SK-N-SH treated with all-trans-retinoic acid at 6 μM for 48 hours (cell line): ENCODE measurements around the gene STARD3.

Source experiments
- ATAC-seq: fragments of 200-7000 bp; cut with Tn5 transposase; 3 replicates; pipeline ENCODE4 v1.9.1; 2020; ENCODE audit warnings: mild to moderate bottlenecking, moderate library complexity
- ARNTL ChIP-seq: fragments of 450-650 bp; formaldehyde crosslinking; IDR thresholded peaks from 2 replicates; pipeline ENCODE4 v1.5.0; 2020; ENCODE audit warnings: low read depth, mild to moderate bottlenecking, moderate library complexity, borderline replicate concordance
- BACH2 ChIP-seq: fragments of 250-450 bp; sonication (Bioruptor Pico); IDR thresholded peaks from 2 replicates; pipeline ENCODE4 v1.9.0; 2021; ENCODE audit warnings: mild to moderate bottlenecking, borderline replicate concordance
- CREB5 ChIP-seq: fragments of 250-450 bp; sonication (Bioruptor Pico); IDR thresholded peaks from 2 replicates; pipeline ENCODE4 v1.5.1; 2020; ENCODE audit warnings: low read depth, mild to moderate bottlenecking, moderate library complexity
- CSRNP3 ChIP-seq: fragments of 250-450 bp; sonication (Bioruptor Pico); IDR thresholded peaks from 2 replicates; pipeline ENCODE4 v1.5.1; 2021; ENCODE audit warnings: mild to moderate bottlenecking, moderate library complexity
- ESRRG ChIP-seq: fragments of 250-450 bp; sonication (Bioruptor Pico); IDR thresholded peaks from 2 replicates; pipeline ENCODE4 v1.6.1; 2021; ENCODE audit warnings: mild to moderate bottlenecking
- GLIS3 ChIP-seq: fragments of 250-450 bp; sonication (Bioruptor Pico); IDR thresholded peaks from 2 replicates; pipeline ENCODE4 v1.5.0; 2020; ENCODE audit warnings: mild to moderate bottlenecking, moderate library complexity
- ISL1 ChIP-seq: fragments of 250-450 bp; sonication (Bioruptor Pico); IDR thresholded peaks from 2 replicates; pipeline ENCODE4 v2.1.2; 2022; ENCODE audit warnings: mild to moderate bottlenecking, moderate library complexity
- OSR1 ChIP-seq: fragments of 250-450 bp; sonication (Bioruptor Pico); IDR thresholded peaks from 2 replicates; pipeline ENCODE4 v1.8.0; 2022; ENCODE audit warnings: moderate library complexity, mild to moderate bottlenecking, inconsistent platforms
- PATZ1 ChIP-seq: fragments of 250-450 bp; sonication (Bioruptor Pico); IDR thresholded peaks from 2 replicates; pipeline ENCODE4 v1.8.0; 2020; ENCODE audit warnings: mild to moderate bottlenecking, moderate library complexity, borderline replicate concordance
- POU6F1 ChIP-seq: fragments of 250-450 bp; sonication (Bioruptor Pico); IDR thresholded peaks from 2 replicates; pipeline ENCODE4 v1.8.0; 2021; ENCODE audit warnings: low read depth, mild to moderate bottlenecking, moderate library complexity, borderline replicate concordance
- PPARA ChIP-seq: fragments of 250-450 bp; sonication (Bioruptor Pico); IDR thresholded peaks from 2 replicates; pipeline ENCODE4 v1.5.0; 2020; ENCODE audit warnings: mild to moderate bottlenecking, borderline replicate concordance
- RARB ChIP-seq: fragments of 250-450 bp; sonication (Bioruptor Pico); IDR thresholded peaks from 2 replicates; pipeline ENCODE4 v1.8.0; 2021; ENCODE audit warnings: mild to moderate bottlenecking, moderate library complexity
- SNAI2 ChIP-seq: fragments of 250-450 bp; sonication (Bioruptor Pico); IDR thresholded peaks from 2 replicates; pipeline ENCODE4 v1.5.0; 2020; ENCODE audit warnings: mild to moderate bottlenecking, moderate library complexity
- TCF4 ChIP-seq: fragments of 250-450 bp; sonication (Bioruptor Pico); IDR thresholded peaks from 2 replicates; pipeline ENCODE4 v1.8.0; 2021; ENCODE audit warnings: mild to moderate bottlenecking, moderate library complexity, borderline replicate concordance
- TOX ChIP-seq: fragments of 250-450 bp; sonication (Bioruptor Pico); IDR thresholded peaks from 2 replicates; pipeline ENCODE4 v1.8.0; 2021; ENCODE audit warnings: mild to moderate bottlenecking, moderate library complexity, borderline replicate concordance
- TSHZ2 ChIP-seq: fragments of 250-450 bp; sonication (Bioruptor Pico); IDR thresholded peaks from 2 replicates; pipeline ENCODE4 v1.5.0; 2020; ENCODE audit warnings: mild to moderate bottlenecking, moderate library complexity
- ZC3H10 ChIP-seq: fragments of 250-450 bp; sonication (Bioruptor Pico); IDR thresholded peaks from 2 replicates; pipeline ENCODE4 v1.5.1; 2021; ENCODE audit warnings: mild to moderate bottlenecking, moderate library complexity
- ZFP3 ChIP-seq: fragments of 250-450 bp; sonication (Bioruptor Pico); IDR thresholded peaks from 2 replicates; pipeline ENCODE4 v1.5.0; 2020; ENCODE audit warnings: mild to moderate bottlenecking, moderate library complexity
- ZFP30 ChIP-seq: fragments of 450-650 bp; formaldehyde crosslinking; IDR thresholded peaks from 2 replicates; pipeline ENCODE4 v1.5.0; 2022; ENCODE audit warnings: mild to moderate bottlenecking, moderate library complexity
- ZNF565 ChIP-seq: fragments of 450-650 bp; formaldehyde crosslinking; conservative IDR thresholded peaks from 2 replicates; pipeline ENCODE4 v1.5.0; 2020; ENCODE audit warnings: low read depth, mild to moderate bottlenecking, moderate library complexity
- ZNF70 ChIP-seq: fragments of 450-650 bp; formaldehyde crosslinking; IDR thresholded peaks from 2 replicates; pipeline ENCODE4 v1.5.0; 2020; ENCODE audit warnings: mild to moderate bottlenecking, moderate library complexity
- ZNF8 ChIP-seq: fragments of 450-650 bp; formaldehyde crosslinking; IDR thresholded peaks from 2 replicates; pipeline ENCODE4 v1.5.0; 2020; ENCODE audit warnings: mild to moderate bottlenecking, moderate library complexity

The STARD3 gene

GRCh38 chr17:39641883-39642282 is 4.9 kb downstream of the STARD3 start:
- ATAC-seq, result no peak
- TF ChIP-seq ARNTL (CRISPR knock-in tag), result no peak
- TF ChIP-seq PATZ1 (CRISPR knock-in tag), result no peak
- TF ChIP-seq POU6F1 (CRISPR knock-in tag), result no peak
- TF ChIP-seq BACH2 (CRISPR knock-in tag), result no peak
- no peak for TF ChIP-seq ZC3H10 (CRISPR knock-in tag)
- no peak for TF ChIP-seq ZNF565 (CRISPR knock-in tag)
- no peak for TF ChIP-seq ZNF8 (CRISPR knock-in tag)
- TF ChIP-seq TOX, result no peak
- TF ChIP-seq CREB5, result no peak
- no peak for TF ChIP-seq ZNF70 (CRISPR knock-in tag)
- TF ChIP-seq RARB (CRISPR knock-in tag), result no peak
- no peak for TF ChIP-seq ZFP30 (CRISPR knock-in tag)

GRCh38 chr17:39642291-39643074 is 5.5 kb downstream of the STARD3 start:
- no peak for ATAC-seq
- TF ChIP-seq ZC3H10 (CRISPR knock-in tag) (no peak), ISL1 (no peak), PATZ1 (CRISPR knock-in tag) (no peak), SNAI2 (CRISPR knock-in tag) (no peak), ARNTL (CRISPR knock-in tag) (no peak), TCF4 (CRISPR knock-in tag) (no peak), ZFP3 (no peak), CSRNP3 (CRISPR knock-in tag) (no peak), ZNF8 (CRISPR knock-in tag) (no peak), TSHZ2 (no peak), ZNF70 (CRISPR knock-in tag) (no peak), ESRRG (CRISPR knock-in tag) (no peak), OSR1 (CRISPR knock-in tag) (no peak), PPARA (CRISPR knock-in tag) (no peak), GLIS3 (CRISPR knock-in tag) (no peak), ZFP30 (CRISPR knock-in tag) (no peak), BACH2 (CRISPR knock-in tag) (no peak), CREB5 (no peak), TOX (no peak)
